ENCODE measurements around the gene CDKL1. TPM values are rescaled to one million over a fixed set of nuclear protein-coding genes. Genes with fewer than 3 reads are reported as not detected.

The CDKL1 gene
- total and polyA plus RNA-seq, 2 donors (not counting 3 experiments of a cell fraction or from before 2014, with no cell fraction given) = 2.6 to 9.7 TPM

- intact Hi-C loops (cut with micrococcal nuclease) = loop anchor here (1.0 to 5.0 kb wide), 2 partner anchors 45 to 135 kb away; partner anchors contain the start of gene MAP4K5
- DNase-seq (ENCODE audit: low read depth, low spot score) (no peak), FAIRE-seq (no peak)
- TF ChIP-seq GATA2 (IDR thresholded peaks at IDR 0.05; ENCODE audit: insufficient read depth, insufficient read length, low read depth, low read length) (no peak), POLR2AphosphoS5 (IDR thresholded peaks at IDR 0.05; ENCODE audit: insufficient read depth, low read depth, low read length) (no peak), FOS (IDR thresholded peaks at IDR 0.05; ENCODE audit: borderline replicate concordance, insufficient read depth, low read length) (no peak), POLR2A (IDR thresholded peaks at IDR 0.05; ENCODE audit: low read depth, low read length) (no peak), JUN (IDR thresholded peaks at IDR 0.05; ENCODE audit: borderline replicate concordance, insufficient read depth, insufficient read length, low read depth) (no peak), EZH2 (IDR thresholded peaks at IDR 0.05; ENCODE audit: borderline replicate concordance, low read depth, low read length, severe bottlenecking) (no peak), MYC (IDR thresholded peaks at IDR 0.05; ENCODE audit: low read depth, low read length) (no peak)
- TF ChIP-seq, protein P1, sequence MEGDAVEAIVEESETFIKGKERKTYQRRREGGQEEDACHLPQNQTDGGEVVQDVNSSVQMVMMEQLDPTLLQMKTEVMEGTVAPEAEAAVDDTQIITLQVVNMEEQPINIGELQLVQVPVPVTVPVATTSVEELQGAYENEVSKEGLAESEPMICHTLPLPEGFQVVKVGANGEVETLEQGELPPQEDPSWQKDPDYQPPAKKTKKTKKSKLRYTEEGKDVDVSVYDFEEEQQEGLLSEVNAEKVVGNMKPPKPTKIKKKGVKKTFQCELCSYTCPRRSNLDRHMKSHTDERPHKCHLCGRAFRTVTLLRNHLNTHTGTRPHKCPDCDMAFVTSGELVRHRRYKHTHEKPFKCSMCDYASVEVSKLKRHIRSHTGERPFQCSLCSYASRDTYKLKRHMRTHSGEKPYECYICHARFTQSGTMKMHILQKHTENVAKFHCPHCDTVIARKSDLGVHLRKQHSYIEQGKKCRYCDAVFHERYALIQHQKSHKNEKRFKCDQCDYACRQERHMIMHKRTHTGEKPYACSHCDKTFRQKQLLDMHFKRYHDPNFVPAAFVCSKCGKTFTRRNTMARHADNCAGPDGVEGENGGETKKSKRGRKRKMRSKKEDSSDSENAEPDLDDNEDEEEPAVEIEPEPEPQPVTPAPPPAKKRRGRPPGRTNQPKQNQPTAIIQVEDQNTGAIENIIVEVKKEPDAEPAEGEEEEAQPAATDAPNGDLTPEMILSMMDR (IDR thresholded peaks at IDR 0.05; ENCODE audit: extremely low read depth in 1 of 2, insufficient read depth in 1 of 2, low read depth in 1 of 2, low read length in 2 of 2) = no peak
- TF ChIP-seq, protein P2, sequence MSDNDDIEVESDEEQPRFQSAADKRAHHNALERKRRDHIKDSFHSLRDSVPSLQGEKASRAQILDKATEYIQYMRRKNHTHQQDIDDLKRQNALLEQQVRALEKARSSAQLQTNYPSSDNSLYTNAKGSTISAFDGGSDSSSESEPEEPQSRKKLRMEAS (IDR thresholded peaks at IDR 0.05; ENCODE audit: insufficient read depth, insufficient read length) = no peak
- Histone ChIP-seq H3K36me3 (ENCODE audit: control insufficient read depth in 2 of 2, extremely low read depth in 1 of 2, insufficient read depth in 2 of 2, low read length in 2 of 2) (no peaks in the 10 kb centered on the region), H3K9ac (replicated peaks; ENCODE audit: extremely low read depth, insufficient read depth, low read length) (peak overlapping the region; percentile 69), H3K4me1 (ENCODE audit: control insufficient read depth, extremely low read depth, insufficient read depth, low read length) (peaks cover 15% of the 10 kb centered on the region), H3K9me3 (replicated peaks; ENCODE audit: control insufficient read depth, insufficient read depth, low read length) (no peaks in the 10 kb centered on the region), H3K27me3 (ENCODE audit: control insufficient read depth in 2 of 2, insufficient read depth in 2 of 2, low read length in 2 of 2) (no peaks in the 10 kb centered on the region), H3K27ac (ENCODE audit: insufficient read depth, low read depth, low read length) (no peak overlapping the region), H3K4me2 (ENCODE audit: insufficient read depth, low read length) (peak overlapping the region; percentile 100), H3K4me3 (replicated peaks in 1 of 3; ENCODE audit: insufficient read depth in 1 of 3, low read depth in 1 of 3, low read length in 3 of 3) (peak overlapping the region in 2 of 3 experiments; percentile 72 to 88), H3K79me2 (ENCODE audit: control insufficient read depth, insufficient read depth, low read length) (no peaks in the 10 kb centered on the region), H2AFZ (ENCODE audit: low read depth, low read length) (peak overlapping the region; percentile 92), H4K20me1 (replicated peaks; ENCODE audit: control insufficient read depth, extremely low read depth, insufficient read depth, low read length) (no peaks in the 10 kb centered on the region), H3K9me1 (replicated peaks; ENCODE audit: control insufficient read depth, extremely low read depth, insufficient read depth, low read length) (no peaks in the 10 kb centered on the region)
- no TSS peak for BruUV-seq (replicated peaks)
- CTCF ChIA-PET = interaction anchor here (1.2 to 2.3 kb wide), 3 partner anchors 47 to 78 kb away, joined by 5 to 33 read pairs (median 5); no protein-coding TSS in a partner anchor
- dilution Hi-C loops (cut with MboI; ENCODE audit: extremely low pct_ligation_motif_present, low sequenced_read_pairs) = no loop called here
- POLR2A ChIA-PET = interaction anchor here (1.2 to 1.4 kb wide), 2 partner anchors 34 to 85 kb away, joined by 3 to 5 read pairs; partner anchors contain the start of genes DMAC2L and L2HGDH
Observed at GRCh38 chr14:50397390-50398188, 908 bp upstream of the CDKL1 start.

All from endothelial cell of umbilical vein (primary cell).